Endothelial cell of umbilical vein (primary cell): ENCODE data around the gene TNFSF9. TPM values are rescaled to one million over a fixed set of nuclear protein-coding genes. Genes with fewer than 3 reads are reported as not detected.

Experiments used
- BruUV-seq: library from RNA; stranded (reverse); fragments of 400-500 nt; replicated peaks from 2 replicates; lab custom pipeline; 2021; lab: Mats Ljungman, UMichigan
- CTCF ChIA-PET: fragments of 300-600, 350-600 bp; sonication (Branson Sonifier 250); formaldehyde crosslinking; loops from one replicate; lab custom pipeline; 2021; ENCODE audit warnings: antibody characterized with exemption, inconsistent platforms; lab: Charles Lee
- POLR2A ChIA-PET: fragments of 300-600, 350-600 bp; sonication (Branson Sonifier 250); formaldehyde crosslinking; loops from one replicate; lab custom pipeline; 2021; ENCODE audit warnings: antibody characterized with exemption, inconsistent platforms; lab: Charles Lee
- DNase-seq: peaks from one replicate; pipeline ENCODE4 v3.0.0-alpha.2; 2011; ENCODE audit warnings: low read depth, low spot score
- FAIRE-seq: peaks from 2 replicates; lab custom pipeline; 2011; peaks lifted over from hg19 to GRCh38; lab: Jason Lieb, UNC
- H2AFZ ChIP-seq: 2 replicates; pipeline ENCODE4 v1.6.0; 2012; ENCODE audit warnings: low read depth, low read length, control low read depth, inconsistent platforms
- H3K27ac ChIP-seq: 2 replicates; pipeline ENCODE4 v1.5.1; 2011; ENCODE audit warnings: low read depth, mild to moderate bottlenecking, control low read depth, low read length, moderate library complexity; ENCODE audit not compliant: insufficient read depth
- H3K27me3 ChIP-seq, 2 experiments: 2 replicates each; pipeline versions ENCODE4 v1.6.0 to v1.6.1; 2011; ENCODE audit warnings: low read length in 2 of 2, mixed read lengths in 1 of 2; ENCODE audit not compliant: control insufficient read depth in 2 of 2, insufficient read depth in 2 of 2
- H3K36me3 ChIP-seq, 2 experiments: 2 replicates in 1 of 2; 3 replicates in 1 of 2; pipeline ENCODE4 v1.5.1; 2011; ENCODE audit warnings: low read length in 2 of 2, mild to moderate bottlenecking in 1 of 2, moderate library complexity in 1 of 2; ENCODE audit not compliant: control insufficient read depth in 2 of 2, insufficient read depth in 2 of 2; ENCODE audit errors: extremely low read depth in 1 of 2
- H3K4me1 ChIP-seq: 3 replicates; pipeline ENCODE4 v1.5.1; 2011; ENCODE audit warnings: mild to moderate bottlenecking, low read length; ENCODE audit not compliant: control insufficient read depth, insufficient read depth; ENCODE audit errors: extremely low read depth
- H3K4me2 ChIP-seq: 2 replicates; pipeline ENCODE4 v1.6.1; 2011; ENCODE audit warnings: low read length, control low read depth, mixed read lengths; ENCODE audit not compliant: insufficient read depth
- H3K4me3 ChIP-seq, 3 experiments: fragments of 200-600 bp in 1 of 3; sonication (generic), shearing (Covaris generic) in 1 of 3; replicated peaks in 1 of 3; 2 replicates each; pipeline ENCODE4 v1.5.1; 2011 to 2016; ENCODE audit warnings: control low read depth in 3 of 3, low read length in 3 of 3, mild to moderate bottlenecking in 2 of 3, inconsistent platforms in 1 of 3, low read depth in 1 of 3, moderate library complexity in 1 of 3; ENCODE audit not compliant: insufficient read depth in 1 of 3
- H3K79me2 ChIP-seq: 2 replicates; pipeline ENCODE4 v1.6.0; 2012; ENCODE audit warnings: low read length, inconsistent platforms; ENCODE audit not compliant: control insufficient read depth, insufficient read depth
- H3K9ac ChIP-seq: replicated peaks from 2 replicates; pipeline ENCODE3; 2011; ENCODE audit warnings: low read length, control low read depth; ENCODE audit not compliant: insufficient read depth; ENCODE audit errors: extremely low read depth
- H3K9me1 ChIP-seq: replicated peaks from 3 replicates; pipeline ENCODE4 v1.6.0; 2011; ENCODE audit warnings: mild to moderate bottlenecking, low read length; ENCODE audit not compliant: control insufficient read depth, insufficient read depth; ENCODE audit errors: extremely low read depth
- H3K9me3 ChIP-seq: replicated peaks from 2 replicates; pipeline ENCODE4 v1.5.1; 2012; ENCODE audit warnings: low read length, inconsistent platforms; ENCODE audit not compliant: control insufficient read depth, insufficient read depth
- H4K20me1 ChIP-seq: replicated peaks from 2 replicates; pipeline ENCODE3; 2011; ENCODE audit warnings: mild to moderate bottlenecking, low read length; ENCODE audit not compliant: control insufficient read depth, insufficient read depth; ENCODE audit errors: extremely low read depth
- FOS ChIP-seq: IDR thresholded peaks from 2 replicates; pipeline ENCODE4 v1.6.1; 2011; ENCODE audit warnings: mild to moderate bottlenecking, low read length, moderate library complexity, borderline replicate concordance; ENCODE audit not compliant: insufficient read depth
- GATA2 ChIP-seq: IDR thresholded peaks from 2 replicates; pipeline ENCODE4 v1.7.0; 2011; ENCODE audit warnings: low read depth, mild to moderate bottlenecking, moderate library complexity, mixed read lengths, low read length; ENCODE audit not compliant: insufficient read length, insufficient read depth
- MYC ChIP-seq: IDR thresholded peaks from one replicate; pipeline ENCODE4 v1.6.1; 2011; ENCODE audit warnings: mild to moderate bottlenecking, low read depth, low read length
- dilution Hi-C: fragments of 300-500 bp; cut with MboI; formaldehyde crosslinking; loops from one replicate; pipeline ENCODE4 v1.15.0; 2019; ENCODE audit warnings: low sequenced_read_pairs; ENCODE audit not compliant: extremely low pct_ligation_motif_present
- intact Hi-C: fragments of 100-400 bp; cut with micrococcal nuclease; formaldehyde crosslinking; loops from one replicate; pipeline ENCODE4 v1.10.0; 2022
- polyA plus RNA-seq, 4 experiments: library from polyadenylated mRNA; depleted of rRNA in 3 of 4; stranded (reverse) in 3 of 4; unstranded in 1 of 4; fragments of >200 nt; gene quantifications; 2 replicates each; pipeline versions ENCODE4 v1.2.1 to v1.2.3, GENCODE V29; 2011 to 2012; ENCODE audit warnings: missing spikeins in 1 of 4
- total RNA-seq: library from RNA; stranded (reverse); gene quantifications from 2 replicates; pipeline ENCODE4 v1.2.3, GENCODE V29; 2021
- TF ChIP-seq, protein P1 (sequence below), 2 donors: IDR thresholded peaks; 1 replicate in 1 of 2; 2 replicates in 1 of 2; pipeline ENCODE4 v1.5.1; 2011; ENCODE audit warnings: low read length in 2 of 2, mild to moderate bottlenecking in 2 of 2, moderate library complexity in 2 of 2, control low read depth in 1 of 2, inconsistent platforms in 1 of 2, low read depth in 1 of 2; ENCODE audit not compliant: insufficient read depth in 1 of 2; ENCODE audit errors: extremely low read depth in 1 of 2

TNFSF9 gene
- total and polyA plus RNA-seq, 2 donors (not counting 3 experiments of a cell fraction or from before 2014, with no cell fraction given) = 0.52 to 0.53 TPM

DNA sequence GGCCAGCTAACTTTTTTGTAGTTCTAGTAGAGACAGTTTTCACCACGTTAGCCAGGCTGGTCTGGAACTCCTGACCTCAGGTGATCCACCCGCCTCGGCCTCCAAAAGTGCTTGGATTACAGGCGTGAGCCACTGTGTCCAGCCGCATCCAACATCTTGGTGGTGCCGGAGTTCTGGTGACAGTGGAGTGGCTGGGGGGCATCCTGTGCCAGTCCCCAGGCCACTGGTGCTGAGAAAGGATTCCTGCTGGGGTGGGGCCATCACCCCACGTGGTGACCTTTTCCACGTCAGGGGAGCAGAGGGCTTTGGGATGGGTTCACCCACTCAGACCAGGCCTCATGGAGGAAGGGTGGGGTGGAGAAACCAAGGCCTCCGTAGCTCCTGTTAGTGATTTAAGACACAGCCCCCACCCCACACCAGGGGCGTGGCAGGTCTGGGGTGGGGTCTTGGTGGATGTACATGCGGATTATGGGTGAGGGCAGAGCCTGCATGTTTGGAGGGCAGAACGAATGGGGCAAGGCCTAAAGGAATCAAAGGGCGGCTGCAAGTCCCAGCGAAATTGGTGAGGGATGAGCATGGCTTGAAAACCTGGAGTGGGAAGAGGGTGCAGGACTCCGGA is 15.8 kb upstream of the TNFSF9 start:
- DNase-seq (no peak), FAIRE-seq (no peak)
- POLR2A ChIA-PET = interaction anchor here (0.5 kb wide), 1 partner anchor 10 kb away, joined by 4 read pairs; no protein-coding TSS in a partner anchor
- CTCF ChIA-PET = no interaction called here
- H4K20me1 ChIP-seq = no peaks in the 10 kb centered on the region
- TF ChIP-seq GATA2 = no peak
- no peak for TF ChIP-seq MYC
- TF ChIP-seq, protein P1, sequence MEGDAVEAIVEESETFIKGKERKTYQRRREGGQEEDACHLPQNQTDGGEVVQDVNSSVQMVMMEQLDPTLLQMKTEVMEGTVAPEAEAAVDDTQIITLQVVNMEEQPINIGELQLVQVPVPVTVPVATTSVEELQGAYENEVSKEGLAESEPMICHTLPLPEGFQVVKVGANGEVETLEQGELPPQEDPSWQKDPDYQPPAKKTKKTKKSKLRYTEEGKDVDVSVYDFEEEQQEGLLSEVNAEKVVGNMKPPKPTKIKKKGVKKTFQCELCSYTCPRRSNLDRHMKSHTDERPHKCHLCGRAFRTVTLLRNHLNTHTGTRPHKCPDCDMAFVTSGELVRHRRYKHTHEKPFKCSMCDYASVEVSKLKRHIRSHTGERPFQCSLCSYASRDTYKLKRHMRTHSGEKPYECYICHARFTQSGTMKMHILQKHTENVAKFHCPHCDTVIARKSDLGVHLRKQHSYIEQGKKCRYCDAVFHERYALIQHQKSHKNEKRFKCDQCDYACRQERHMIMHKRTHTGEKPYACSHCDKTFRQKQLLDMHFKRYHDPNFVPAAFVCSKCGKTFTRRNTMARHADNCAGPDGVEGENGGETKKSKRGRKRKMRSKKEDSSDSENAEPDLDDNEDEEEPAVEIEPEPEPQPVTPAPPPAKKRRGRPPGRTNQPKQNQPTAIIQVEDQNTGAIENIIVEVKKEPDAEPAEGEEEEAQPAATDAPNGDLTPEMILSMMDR (IDR thresholded peaks at IDR 0.05; ENCODE audit: extremely low read depth in 1 of 2, insufficient read depth in 1 of 2, low read depth in 1 of 2, low read length in 2 of 2) = no peak
- TF ChIP-seq FOS = no peak
- H3K4me3 ChIP-seq = no peak overlapping the region
- H3K9me1 ChIP-seq = no peaks in the 10 kb centered on the region
- dilution Hi-C loops = no loop called here
- H3K27ac ChIP-seq = no peak overlapping the region
- BruUV-seq = no TSS peak
- H3K79me2 ChIP-seq = no peaks in the 10 kb centered on the region
- intact Hi-C loops = no loop called here
- H3K9ac ChIP-seq = no peak overlapping the region
- H3K4me2 ChIP-seq = no peak overlapping the region
- H2AFZ ChIP-seq = no peak overlapping the region
- H3K9me3 ChIP-seq = no peaks in the 10 kb centered on the region
- H3K27me3 ChIP-seq = no peaks in the 10 kb centered on the region
- H3K36me3 ChIP-seq = no peaks in the 10 kb centered on the region
- peaks cover 4% of the 10 kb centered on the region for H3K4me1 ChIP-seq
